B cell (primary cell): ENCODE data around the gene GPN1. TPM values are rescaled to one million over a fixed set of nuclear protein-coding genes. Genes with fewer than 3 reads are reported as not detected.

Source experiments
- ATAC-seq: fragments of 200-7000 bp; cut with Tn5 transposase; one replicate; pipeline ENCODE4 v1.10.0; 2021; ENCODE audit warnings: low read depth, mild to moderate bottlenecking, moderate number of reproducible peaks, moderate library complexity
- CTCF ChIA-PET: fragments of 350-600 bp; sonication (Branson Sonifier 250); formaldehyde crosslinking; loops from one replicate; lab custom pipeline; 2021; ENCODE audit warnings: antibody characterized with exemption, inconsistent platforms; lab: Charles Lee
- POLR2A ChIA-PET: fragments of 350-600 bp; sonication (Branson Sonifier 250); formaldehyde crosslinking; loops from one replicate; lab custom pipeline; 2021; ENCODE audit warnings: antibody characterized with exemption; lab: Charles Lee
- DNase-seq: peaks from one replicate; pipeline ENCODE4 v3.0.0; 2013
- H2AFZ ChIP-seq: 2 replicates; pipeline ENCODE4 v1.6.1; 2012; ENCODE audit warnings: mild to moderate bottlenecking, low read depth, low read length; ENCODE audit not compliant: insufficient read depth, poor library complexity, severe bottlenecking
- H3K27ac ChIP-seq, 2 donors: 1 replicate in 1 of 2; 2 replicates in 1 of 2; pipeline ENCODE4 v1.5.1; 2012 to 2013; ENCODE audit warnings: low read length in 2 of 2, mild to moderate bottlenecking in 2 of 2, moderate library complexity in 1 of 2
- H3K27me3 ChIP-seq, 4 experiments: fragments of 200-600 bp in 1 of 4; sonication (generic) in 1 of 4; replicated peaks in 1 of 4; 1 replicate in 2 of 4; 2 replicates in 2 of 4; pipeline versions ENCODE4 v1.6.1 to v1.7.0; 2013 to 2016; ENCODE audit warnings: low read length in 3 of 4, mild to moderate bottlenecking in 2 of 4, mixed read lengths in 1 of 4, moderate library complexity in 1 of 4; ENCODE audit not compliant: insufficient read depth in 4 of 4, control insufficient read depth in 3 of 4; ENCODE audit errors: control extremely low read depth in 1 of 4
- H3K36me3 ChIP-seq, 2 experiments: replicated peaks in 1 of 2; 1 replicate in 1 of 2; 2 replicates in 1 of 2; pipeline versions ENCODE4 v1.6.1 to v1.7.1; 2013; ENCODE audit warnings: low read length in 1 of 2; ENCODE audit not compliant: insufficient read depth in 2 of 2, control insufficient read depth in 1 of 2; ENCODE audit errors: control extremely low read depth in 1 of 2, extremely low read depth in 1 of 2
- H3K4me1 ChIP-seq, 2 donors: fragments of 200-600 bp in 1 of 2; sonication (generic) in 1 of 2; 1 replicate in 1 of 2; 2 replicates in 1 of 2; pipeline versions ENCODE4 v1.5.1 to v1.6.1; 2013 to 2017; ENCODE audit warnings: low read length in 2 of 2; ENCODE audit not compliant: control insufficient read depth in 2 of 2, insufficient read depth in 2 of 2
- H3K4me2 ChIP-seq: replicated peaks from 2 replicates; pipeline ENCODE3; 2012; ENCODE audit warnings: mild to moderate bottlenecking, low read depth, low read length; ENCODE audit not compliant: poor library complexity, severe bottlenecking
- H3K4me3 ChIP-seq, 5 experiments: fragments of 200-600 bp in 1 of 5; sonication (generic) in 1 of 5; 1 replicate in 3 of 5; 2 replicates in 2 of 5; pipeline versions ENCODE4 v1.5.1 to v1.7.0; 2011 to 2016; ENCODE audit warnings: low read length in 4 of 5, mild to moderate bottlenecking in 4 of 5, low read depth in 2 of 5, control low read depth in 1 of 5, moderate library complexity in 1 of 5; ENCODE audit not compliant: insufficient read depth in 1 of 5; ENCODE audit errors: control extremely low read depth in 1 of 5, extremely low read depth in 1 of 5
- H3K79me2 ChIP-seq: fragments of 200-600 bp; sonication (generic); one replicate; pipeline ENCODE4 v1.6.0; 2016; ENCODE audit warnings: low read length; ENCODE audit not compliant: control insufficient read depth, insufficient read depth
- H3K9ac ChIP-seq: fragments of 200-600 bp; sonication (generic); 2 replicates; pipeline ENCODE4 v1.6.1; 2017; ENCODE audit warnings: mild to moderate bottlenecking, low read length, moderate library complexity
- H3K9me3 ChIP-seq, 3 donors: one replicate each; pipeline versions ENCODE4 v1.6.1 to v1.7.1; 2013; ENCODE audit warnings: low read length in 2 of 3; ENCODE audit not compliant: control insufficient read depth in 2 of 3, insufficient read depth in 1 of 3; ENCODE audit errors: control extremely low read depth in 1 of 3
- H4K20me1 ChIP-seq: 2 replicates; pipeline ENCODE4 v1.6.0; 2012; ENCODE audit warnings: mild to moderate bottlenecking, low read length; ENCODE audit not compliant: insufficient read depth, control insufficient read depth, poor library complexity, severe bottlenecking
- H3K27ac Mint-ChIP-seq: one replicate; pipeline ENCODE4 v1.8.0; 2021; ENCODE audit warnings: mixed read lengths
- H3K27me3 Mint-ChIP-seq: one replicate; pipeline ENCODE4 v1.8.0; 2021; ENCODE audit warnings: mixed read lengths
- H3K4me1 Mint-ChIP-seq: one replicate; pipeline ENCODE4 v1.8.0; 2021; ENCODE audit warnings: mixed read lengths
- H3K4me3 Mint-ChIP-seq: one replicate; pipeline ENCODE4 v1.8.0; 2021; ENCODE audit warnings: mixed read lengths
- H3K9me3 Mint-ChIP-seq: one replicate; pipeline ENCODE4 v1.8.0; 2022; ENCODE audit warnings: mixed read lengths; ENCODE audit not compliant: insufficient read depth
- EZH2 ChIP-seq: IDR thresholded peaks from 2 replicates; pipeline ENCODE4 v1.6.1; 2012; ENCODE audit warnings: borderline replicate concordance, low read depth, mild to moderate bottlenecking, moderate library complexity, low read length; ENCODE audit not compliant: insufficient read depth, poor library complexity, severe bottlenecking
- WGBS: methylation state at CpG from one replicate; pipeline ENCODE4 v1.1.5; 2013; ENCODE audit warnings: missing lambda C conversion rate; ENCODE audit not compliant: insufficient coverage; 5-methylcytosine and 5-hydroxymethylcytosine counted together
- intact Hi-C: fragments of 100-400 bp; cut with micrococcal nuclease; formaldehyde crosslinking; loops from one replicate; pipeline ENCODE4 v1.10.0; 2022
- polyA plus RNA-seq: library from polyadenylated mRNA; depleted of rRNA; stranded (reverse); fragments of >200 nt; gene quantifications from 2 replicates; pipeline ENCODE4 v1.2.3, GENCODE V29; 2012
- total RNA-seq, 2 donors: library from RNA; stranded (reverse); fragments of 120-200 nt in 1 of 2; gene quantifications; 1 replicate in 1 of 2; 2 replicates in 1 of 2; pipeline versions ENCODE4 v1.2.3 to v1.2.4, GENCODE V29; 2013 to 2022
- TF ChIP-seq, protein P1 (sequence below): fragments of 200-600 bp; IDR thresholded peaks from one replicate; pipeline ENCODE4 v1.8.0; 2022; ENCODE audit warnings: antibody characterized with exemption, mild to moderate bottlenecking

Gene GPN1
- total and polyA plus RNA-seq, 2 donors (not counting 1 experiment from before 2014, with no cell fraction given), result 17.5 to 26.0 TPM

DNA sequence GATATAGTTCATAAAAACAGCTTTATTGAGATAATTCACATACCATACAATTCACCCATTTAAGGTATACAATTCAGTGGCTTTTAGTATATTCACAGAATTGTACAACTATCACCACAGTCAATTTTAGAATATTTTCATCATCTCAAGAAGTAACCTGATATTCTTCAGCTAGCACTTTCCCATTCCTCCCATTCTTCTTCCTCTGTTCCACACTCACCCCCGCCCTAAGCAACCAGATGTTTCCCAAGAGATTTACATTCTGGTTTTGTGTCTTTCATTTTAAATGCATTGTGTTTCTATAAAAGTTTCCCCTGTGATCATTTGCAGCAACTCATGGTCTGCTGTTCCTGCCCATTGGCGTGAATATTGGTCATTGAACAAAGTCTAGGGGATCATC is 5.4 kb downstream of the GPN1 start:
- Histone ChIP-seq H3K9ac (no peak overlapping the region), H3K4me2 (no peak overlapping the region), H3K9me3 (no peaks in the 10 kb centered on the region), H3K27me3 (no peaks in the 10 kb centered on the region), H3K4me3 (no peak overlapping the region), H3K4me1 (peaks cover 5 to 8% of the 10 kb centered on the region in 2 donors), H3K36me3 (peaks cover 3 to 75% of the 10 kb centered on the region in 2 experiments), H4K20me1 (no peaks in the 10 kb centered on the region), H3K27ac (no peak overlapping the region), H3K79me2 (peaks cover 24% of the 10 kb centered on the region), H2AFZ (no peak overlapping the region)
- H3K27ac Mint-ChIP-seq, result no peak overlapping the region
- ChIA-PET POLR2A (no interaction called here), CTCF (no interaction called here)
- intact Hi-C loops, result no loop called here
- TF ChIP-seq, protein P1, sequence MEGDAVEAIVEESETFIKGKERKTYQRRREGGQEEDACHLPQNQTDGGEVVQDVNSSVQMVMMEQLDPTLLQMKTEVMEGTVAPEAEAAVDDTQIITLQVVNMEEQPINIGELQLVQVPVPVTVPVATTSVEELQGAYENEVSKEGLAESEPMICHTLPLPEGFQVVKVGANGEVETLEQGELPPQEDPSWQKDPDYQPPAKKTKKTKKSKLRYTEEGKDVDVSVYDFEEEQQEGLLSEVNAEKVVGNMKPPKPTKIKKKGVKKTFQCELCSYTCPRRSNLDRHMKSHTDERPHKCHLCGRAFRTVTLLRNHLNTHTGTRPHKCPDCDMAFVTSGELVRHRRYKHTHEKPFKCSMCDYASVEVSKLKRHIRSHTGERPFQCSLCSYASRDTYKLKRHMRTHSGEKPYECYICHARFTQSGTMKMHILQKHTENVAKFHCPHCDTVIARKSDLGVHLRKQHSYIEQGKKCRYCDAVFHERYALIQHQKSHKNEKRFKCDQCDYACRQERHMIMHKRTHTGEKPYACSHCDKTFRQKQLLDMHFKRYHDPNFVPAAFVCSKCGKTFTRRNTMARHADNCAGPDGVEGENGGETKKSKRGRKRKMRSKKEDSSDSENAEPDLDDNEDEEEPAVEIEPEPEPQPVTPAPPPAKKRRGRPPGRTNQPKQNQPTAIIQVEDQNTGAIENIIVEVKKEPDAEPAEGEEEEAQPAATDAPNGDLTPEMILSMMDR, result no peak
- TF ChIP-seq EZH2, result no peak
- H3K4me1 Mint-ChIP-seq, result peaks cover 8% of the 10 kb centered on the region
- H3K27me3 Mint-ChIP-seq, result no peaks in the 10 kb centered on the region
- H3K9me3 Mint-ChIP-seq, result no peaks in the 10 kb centered on the region
- DNase-seq (no peak), ATAC-seq (no peak)
- no peak overlapping the region for H3K4me3 Mint-ChIP-seq
- 100% methylated on average over 1 of the region's 2 CpGs for whole genome bisulfite sequencing

DNA sequence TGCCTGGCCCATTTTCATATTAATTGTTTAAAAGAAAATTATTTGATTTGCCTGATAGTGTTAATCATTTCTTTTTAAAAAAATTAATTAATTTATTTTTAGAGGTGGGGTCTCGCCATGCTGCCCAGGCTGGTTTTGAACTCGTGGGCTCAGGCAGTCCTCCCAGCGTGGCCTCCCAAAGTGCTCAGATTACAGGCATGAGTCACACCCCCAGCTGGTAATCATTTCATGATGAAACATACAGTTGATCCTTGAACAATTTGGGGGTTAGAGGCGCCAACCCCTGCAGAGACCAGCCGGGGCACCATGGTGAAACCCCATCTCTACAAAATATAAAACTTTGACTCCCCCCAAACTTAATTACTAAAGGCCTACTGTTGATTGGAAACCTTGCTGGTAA is 7.9 kb downstream of the GPN1 start:
- ChIA-PET CTCF (no interaction called here), POLR2A (no interaction called here)
- H3K4me3 Mint-ChIP-seq, result no peak overlapping the region
- no peak for ATAC-seq
- 100% methylated on average over 1 of the region's 5 CpGs for WGBS
- H3K36me3 ChIP-seq, result peaks cover 16 to 78% of the 10 kb centered on the region in 2 experiments
- DNase-seq, result no peak
- no peak overlapping the region for H3K27ac Mint-ChIP-seq
- no peaks in the 10 kb centered on the region for H3K27me3 Mint-ChIP-seq
- no peak overlapping the region for H2AFZ ChIP-seq
- no peaks in the 10 kb centered on the region for H3K4me1 ChIP-seq
- no peak overlapping the region for H3K9ac ChIP-seq
- H3K4me2 ChIP-seq, result no peak overlapping the region
- TF ChIP-seq EZH2, result no peak
- TF ChIP-seq, protein P1, result no peak
- no peaks in the 10 kb centered on the region for H3K4me1 Mint-ChIP-seq
- no peak overlapping the region for H3K4me3 ChIP-seq
- H3K27ac ChIP-seq, result no peak overlapping the region
- no peaks in the 10 kb centered on the region for H3K79me2 ChIP-seq
- H3K9me3 ChIP-seq, result no peaks in the 10 kb centered on the region
- H3K27me3 ChIP-seq, result no peaks in the 10 kb centered on the region
- intact Hi-C loops, result no loop called here
- H4K20me1 ChIP-seq, result no peaks in the 10 kb centered on the region
- H3K9me3 Mint-ChIP-seq, result no peaks in the 10 kb centered on the region
